CD8-positive, alpha-beta memory T cell (primary cell): ENCODE results near the gene FHIT. TPM values are rescaled to one million over a fixed set of nuclear protein-coding genes. Genes with fewer than 3 reads are reported as not detected.

ENCODE experiments used
- CTCF ChIA-PET: fragments of 350-600 bp; sonication (Branson Sonifier 250); formaldehyde crosslinking; loops from one replicate; lab custom pipeline; 2021; ENCODE audit warnings: antibody characterized with exemption; lab: Charles Lee
- POLR2A ChIA-PET: fragments of 350-600 bp; sonication (Branson Sonifier 250); formaldehyde crosslinking; loops from one replicate; lab custom pipeline; 2021; ENCODE audit warnings: antibody characterized with exemption; lab: Charles Lee
- DNase-seq, 5 donors: peaks; one replicate each; pipeline versions ENCODE4 v3.0.0 to v3.0.0-alpha.2; 2020 to 2022; ENCODE audit warnings: mixed read lengths in 1 of 5
- H3K27ac ChIP-seq: one replicate; pipeline ENCODE4 v1.7.0; 2013; ENCODE audit warnings: low read depth, mild to moderate bottlenecking, low read length, moderate library complexity
- H3K27me3 ChIP-seq: 2 replicates; pipeline ENCODE4 v1.7.0; 2013; ENCODE audit warnings: low read length, mild to moderate bottlenecking; ENCODE audit not compliant: insufficient read depth, poor library complexity, severe bottlenecking
- H3K36me3 ChIP-seq: 2 replicates; pipeline ENCODE4 v1.7.0; 2013; ENCODE audit warnings: mild to moderate bottlenecking, low read length, moderate library complexity; ENCODE audit not compliant: insufficient read depth
- H3K4me1 ChIP-seq: 2 replicates; pipeline ENCODE4 v1.7.0; 2013; ENCODE audit warnings: mild to moderate bottlenecking, low read length, moderate library complexity; ENCODE audit not compliant: insufficient read depth
- H3K4me3 ChIP-seq: 2 replicates; pipeline ENCODE4 v1.7.0; 2013; ENCODE audit warnings: mild to moderate bottlenecking, low read length
- H3K9me3 ChIP-seq: 2 replicates; pipeline ENCODE4 v1.7.0; 2013; ENCODE audit warnings: mild to moderate bottlenecking, low read length
- H3K27ac Mint-ChIP-seq, 8 donors: one replicate each; pipeline ENCODE4 v1.8.0; 2020 to 2021; ENCODE audit warnings: mixed read lengths in 8 of 8, mild to moderate bottlenecking in 6 of 8, inconsistent platforms in 3 of 8, moderate library complexity in 3 of 8
- H3K27me3 Mint-ChIP-seq, 2 donors: one replicate each; pipeline ENCODE4 v1.8.0; 2020 to 2021; ENCODE audit warnings: mixed read lengths in 2 of 2, mild to moderate bottlenecking in 1 of 2, moderate library complexity in 1 of 2
- H3K36me3 Mint-ChIP-seq, 3 donors: one replicate each; pipeline ENCODE4 v1.8.0; 2020 to 2021; ENCODE audit warnings: mixed read lengths in 3 of 3, inconsistent platforms in 1 of 3, mild to moderate bottlenecking in 1 of 3
- H3K4me1 Mint-ChIP-seq, 3 donors: one replicate each; pipeline ENCODE4 v1.8.0; 2020 to 2021; ENCODE audit warnings: mixed read lengths in 3 of 3, inconsistent platforms in 1 of 3, mild to moderate bottlenecking in 1 of 3
- H3K4me3 Mint-ChIP-seq, 7 donors: one replicate each; pipeline ENCODE4 v1.8.0; 2020 to 2021; ENCODE audit warnings: mixed read lengths in 7 of 7, mild to moderate bottlenecking in 6 of 7, moderate library complexity in 4 of 7, inconsistent platforms in 2 of 7
- H3K9me3 Mint-ChIP-seq, 5 donors: one replicate each; pipeline ENCODE4 v1.8.0; 2020 to 2022; ENCODE audit warnings: mixed read lengths in 5 of 5, mild to moderate bottlenecking in 3 of 5, moderate library complexity in 2 of 5, inconsistent platforms in 1 of 5
- polyA plus RNA-seq: library from polyadenylated mRNA; unstranded; fragments of 300-500 nt; fragmentation: Illumina TruSeq; gene quantifications from one replicate; pipeline ENCODE4 v1.2.3, GENCODE V29; 2021
- total RNA-seq, 2 experiments: library from RNA; stranded (reverse); gene quantifications; one replicate each; pipeline ENCODE4 v1.2.3, GENCODE V29; 2021

FHIT gene
- total and polyA plus RNA-seq, 3 experiments from 2014 or later = 4.1 to 7.4 (median 4.2) TPM

- no peak overlapping the region for H3K27ac ChIP-seq
- Mint-ChIP-seq H3K4me1 (no peaks in the 10 kb centered on the region), H3K4me3 (no peak overlapping the region), H3K27ac (no peak overlapping the region), H3K27me3 (no peaks in the 10 kb centered on the region), H3K36me3 (peaks cover 0 to 8% (median 0%) of the 10 kb centered on the region in 3 donors), H3K9me3 (peaks cover 0 to 3% (median under 1%) of the 10 kb centered on the region in 5 donors)
- no peak overlapping the region for H3K4me3 ChIP-seq
- H3K36me3 ChIP-seq = no peaks in the 10 kb centered on the region
- POLR2A ChIA-PET = no interaction called here
- no peaks in the 10 kb centered on the region for H3K4me1 ChIP-seq
- CTCF ChIA-PET = no interaction called here
- no peak for DNase-seq
- no peaks in the 10 kb centered on the region for H3K27me3 ChIP-seq
- no peaks in the 10 kb centered on the region for H3K9me3 ChIP-seq
Observed at GRCh38 chr3:61182662-61183061, 68.6 kb downstream of the FHIT start.

GRCh38 chr3:61181874-61182273 is 69.4 kb downstream of the FHIT start:
- H3K9me3 Mint-ChIP-seq = no peaks in the 10 kb centered on the region
- H3K36me3 Mint-ChIP-seq = peaks cover 0 to 3% (median 0%) of the 10 kb centered on the region in 3 donors
- POLR2A ChIA-PET = no interaction called here
- no peaks in the 10 kb centered on the region for H3K27me3 ChIP-seq
- CTCF ChIA-PET = no interaction called here
- H3K4me3 Mint-ChIP-seq = no peak overlapping the region
- H3K36me3 ChIP-seq = no peaks in the 10 kb centered on the region
- no peak overlapping the region for H3K27ac ChIP-seq
- no peak overlapping the region for H3K4me3 ChIP-seq
- no peaks in the 10 kb centered on the region for H3K4me1 Mint-ChIP-seq
- no peaks in the 10 kb centered on the region for H3K27me3 Mint-ChIP-seq
- H3K9me3 ChIP-seq = no peaks in the 10 kb centered on the region
- no peak for DNase-seq
- no peaks in the 10 kb centered on the region for H3K4me1 ChIP-seq
- H3K27ac Mint-ChIP-seq = no peak overlapping the region

- Mint-ChIP-seq H3K27ac (no peak overlapping the region), H3K27me3 (no peaks in the 10 kb centered on the region), H3K36me3 (no peaks in the 10 kb centered on the region), H3K4me1 (no peaks in the 10 kb centered on the region), H3K4me3 (no peak overlapping the region), H3K9me3 (peaks cover 0 to 7% (median under 1%) of the 10 kb centered on the region in 5 donors)
- Histone ChIP-seq H3K4me3 (no peak overlapping the region), H3K9me3 (no peaks in the 10 kb centered on the region), H3K27me3 (no peaks in the 10 kb centered on the region), H3K27ac (no peak overlapping the region), H3K36me3 (no peaks in the 10 kb centered on the region), H3K4me1 (no peaks in the 10 kb centered on the region)
- DNase-seq = no peak
- ChIA-PET POLR2A (no interaction called here), CTCF (no interaction called here)
Observed at GRCh38 chr3:61180206-61180605, 71.0 kb downstream of the FHIT start.

- no peaks in the 10 kb centered on the region for H3K36me3 ChIP-seq
- no peak for DNase-seq
- H3K27me3 ChIP-seq = no peaks in the 10 kb centered on the region
- ChIA-PET POLR2A (no interaction called here), CTCF (no interaction called here)
- H3K9me3 ChIP-seq = no peaks in the 10 kb centered on the region
- Mint-ChIP-seq H3K27me3 (no peaks in the 10 kb centered on the region), H3K9me3 (peaks cover 0 to 7% (median 2%) of the 10 kb centered on the region in 5 donors), H3K4me3 (no peak overlapping the region), H3K36me3 (no peaks in the 10 kb centered on the region), H3K27ac (no peak overlapping the region), H3K4me1 (no peaks in the 10 kb centered on the region)
- no peak overlapping the region for H3K27ac ChIP-seq
- H3K4me3 ChIP-seq = no peak overlapping the region
- no peaks in the 10 kb centered on the region for H3K4me1 ChIP-seq
Observed at GRCh38 chr3:61178167-61178566, 73.1 kb downstream of the FHIT start.

GRCh38 chr3:61177450-61177849 is 73.8 kb downstream of the FHIT start:
- H3K4me1 ChIP-seq = no peaks in the 10 kb centered on the region
- Mint-ChIP-seq H3K4me1 (no peaks in the 10 kb centered on the region), H3K4me3 (no peak overlapping the region), H3K36me3 (no peaks in the 10 kb centered on the region), H3K9me3 (peaks cover 0 to 7% (median 2%) of the 10 kb centered on the region in 5 donors), H3K27me3 (no peaks in the 10 kb centered on the region), H3K27ac (no peak overlapping the region)
- ChIA-PET CTCF (interaction anchor here (1.0 kb wide), 1 partner anchor 15 kb away, joined by 3 read pairs; no protein-coding TSS in a partner anchor), POLR2A (no interaction called here)
- no peaks in the 10 kb centered on the region for H3K36me3 ChIP-seq
- H3K27ac ChIP-seq = no peak overlapping the region
- H3K4me3 ChIP-seq = no peak overlapping the region
- H3K27me3 ChIP-seq = no peaks in the 10 kb centered on the region
- H3K9me3 ChIP-seq = no peaks in the 10 kb centered on the region
- DNase-seq = no peak

- no peaks in the 10 kb centered on the region for H3K4me1 Mint-ChIP-seq
- CTCF ChIA-PET = no interaction called here
- H3K4me1 ChIP-seq = no peaks in the 10 kb centered on the region
- peaks cover 0 to 3% (median 0%) of the 10 kb centered on the region in 3 donors for H3K36me3 Mint-ChIP-seq
- no peak overlapping the region for H3K4me3 Mint-ChIP-seq
- H3K9me3 Mint-ChIP-seq = peaks cover 0 to 7% (median 2%) of the 10 kb centered on the region in 5 donors
- no peaks in the 10 kb centered on the region for H3K36me3 ChIP-seq
- DNase-seq = no peak
- no peaks in the 10 kb centered on the region for H3K9me3 ChIP-seq
- H3K4me3 ChIP-seq = no peak overlapping the region
- H3K27ac ChIP-seq = no peak overlapping the region
- H3K27ac Mint-ChIP-seq = no peak overlapping the region
- H3K27me3 Mint-ChIP-seq = no peaks in the 10 kb centered on the region
- POLR2A ChIA-PET = no interaction called here
- H3K27me3 ChIP-seq = no peaks in the 10 kb centered on the region
Observed at GRCh38 chr3:61173676-61174075, 77.6 kb downstream of the FHIT start.

- Histone ChIP-seq H3K9me3 (no peaks in the 10 kb centered on the region), H3K4me1 (no peaks in the 10 kb centered on the region), H3K27me3 (no peaks in the 10 kb centered on the region), H3K4me3 (no peak overlapping the region), H3K27ac (no peak overlapping the region), H3K36me3 (no peaks in the 10 kb centered on the region)
- no peak for DNase-seq
- Mint-ChIP-seq H3K4me3 (no peak overlapping the region), H3K36me3 (peaks cover 0 to 5% (median 0%) of the 10 kb centered on the region in 3 donors), H3K9me3 (peaks cover 0 to 7% (median 2%) of the 10 kb centered on the region in 5 donors), H3K27ac (no peak overlapping the region), H3K27me3 (no peaks in the 10 kb centered on the region), H3K4me1 (no peaks in the 10 kb centered on the region)
- POLR2A ChIA-PET = no interaction called here
- CTCF ChIA-PET = no interaction called here
Observed at GRCh38 chr3:61172684-61173083, 78.6 kb downstream of the FHIT start.

GRCh38 chr3:61172203-61172602 is 79.0 kb downstream of the FHIT start:
- Mint-ChIP-seq H3K4me1 (no peaks in the 10 kb centered on the region), H3K4me3 (no peak overlapping the region), H3K9me3 (peaks cover 0 to 7% (median 2%) of the 10 kb centered on the region in 5 donors), H3K27me3 (no peaks in the 10 kb centered on the region), H3K27ac (no peak overlapping the region), H3K36me3 (peaks cover 0 to 5% (median 0%) of the 10 kb centered on the region in 3 donors)
- H3K36me3 ChIP-seq = no peaks in the 10 kb centered on the region
- no peaks in the 10 kb centered on the region for H3K4me1 ChIP-seq
- no peaks in the 10 kb centered on the region for H3K27me3 ChIP-seq
- no peaks in the 10 kb centered on the region for H3K9me3 ChIP-seq
- H3K27ac ChIP-seq = no peak overlapping the region
- CTCF ChIA-PET = no interaction called here
- POLR2A ChIA-PET = no interaction called here
- DNase-seq = no peak
- H3K4me3 ChIP-seq = no peak overlapping the region
